Suppressor macrophage treated with lipopolysaccharide for 1 hour (primary cell): Measurements from ENCODE around the gene PRDM9.

Source experiments
- DNase-seq, 3 donors: peaks; one replicate each; pipeline ENCODE4 v3.0.0-alpha.2; 2020 to 2022

The PRDM9 gene

DNA sequence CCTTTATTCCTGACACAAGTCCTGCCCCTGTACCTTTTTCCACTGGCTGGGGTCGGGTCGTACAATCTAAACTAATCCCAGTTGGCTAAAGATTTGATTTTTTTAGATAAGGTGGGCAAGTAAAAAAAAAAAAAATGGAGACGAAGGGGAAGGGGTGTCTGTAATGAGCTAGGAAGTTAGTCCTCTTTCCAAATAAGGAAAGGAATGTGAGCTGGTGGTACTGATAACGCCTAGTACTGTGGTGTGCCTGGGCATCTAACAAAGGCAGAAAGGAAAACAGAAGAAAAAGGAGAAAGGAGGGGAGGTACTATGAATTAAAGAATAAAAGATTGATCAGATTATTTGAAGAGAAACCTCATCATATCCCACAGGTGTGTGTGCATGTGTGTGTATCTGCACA lies 21.3 kb downstream of the PRDM9 start:
- no peak for DNase-seq

DNA sequence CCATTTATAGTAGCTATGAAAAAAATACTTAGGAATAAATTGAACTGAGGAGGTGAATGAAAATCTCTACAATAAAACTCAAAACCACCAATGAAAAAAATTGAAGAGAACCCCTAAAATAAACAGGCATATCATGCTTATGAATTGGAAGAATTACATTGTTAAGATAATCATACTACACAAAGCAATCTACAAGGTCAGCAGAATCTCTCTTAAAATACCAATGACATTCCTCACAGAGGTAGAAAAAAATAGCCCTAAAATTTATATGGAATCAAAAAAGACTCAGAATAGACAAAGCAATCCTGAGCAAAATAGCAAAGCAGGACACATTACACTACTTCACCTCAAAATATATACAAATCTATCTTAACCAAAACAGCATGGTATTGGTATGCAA lies 23.2 kb downstream of the PRDM9 start:
- DNase-seq = no peak

GRCh38 chr5:23571059-23571458 lies 63.6 kb downstream of the PRDM9 start:
- no peak for DNase-seq
